HepG2 (cell line): Measurements from ENCODE around the gene GPAT3. TPM values are rescaled to one million over a fixed set of nuclear protein-coding genes. Genes with fewer than 3 reads are reported as not detected.
A peak's percentile ranks its signal among the peaks of the same experiment; 100 is the strongest.

Experiments
- ASH2L ChIP-seq: fragments of 300-600, 200-600 bp; sonication (generic); IDR thresholded peaks from 2 replicates; pipeline ENCODE4 v1.7.0; 2017; ENCODE audit warnings: low read depth, mild to moderate bottlenecking, moderate library complexity, mixed read lengths, low read length; ENCODE audit not compliant: insufficient read length
- DZIP1 ChIP-seq: sonication (generic); formaldehyde crosslinking; IDR thresholded peaks from 2 replicates; pipeline ENCODE4 v1.5.0; 2020; ENCODE audit warnings: mild to moderate bottlenecking, missing genetic modification reagents
- GTF2F1 ChIP-seq: fragments of 150-350 bp; IDR thresholded peaks from 2 replicates; pipeline ENCODE4 v1.6.1; 2014; ENCODE audit warnings: low read length
- KAT8 ChIP-seq: IDR thresholded peaks from 2 replicates; pipeline ENCODE4 v1.6.1; 2016; ENCODE audit warnings: missing genetic modification reagents, missing compliant biosample characterization
- MAFF ChIP-seq: IDR thresholded peaks from 2 replicates; pipeline ENCODE4 v1.6.1; 2011; ENCODE audit warnings: low read depth, low read length, improper control_type of control experiment
- MED1 ChIP-seq: sonication (generic); formaldehyde crosslinking; IDR thresholded peaks from 2 replicates; pipeline ENCODE4 v1.4.0; 2020; ENCODE audit warnings: missing genetic modification reagents
- NFE2L2 ChIP-seq: fragments of 150-350 bp; IDR thresholded peaks from 2 replicates; pipeline ENCODE4 v1.6.1; 2014; ENCODE audit warnings: low read length
- NFKB2 ChIP-seq: sonication (generic); formaldehyde crosslinking; IDR thresholded peaks from 2 replicates; pipeline ENCODE4 v1.4.0; 2020; ENCODE audit warnings: missing genetic modification reagents, borderline replicate concordance
- SNAPC5 ChIP-seq: sonication (generic); formaldehyde crosslinking; IDR thresholded peaks from 2 replicates; pipeline ENCODE4 v1.8.1; 2023; ENCODE audit warnings: mild to moderate bottlenecking, missing genetic modification reagents, borderline replicate concordance
- TEAD3 ChIP-seq: optimal IDR thresholded peaks from 2 replicates; pipeline ENCODE3; 2016; ENCODE audit warnings: borderline replicate concordance
- TFDP1 ChIP-seq: IDR thresholded peaks from 2 replicates; pipeline ENCODE4 v1.6.1; 2016; ENCODE audit warnings: missing compliant biosample characterization, missing genetic modification reagents, borderline replicate concordance
- XRCC5 ChIP-seq: fragments of 200-400 bp; formaldehyde crosslinking; optimal IDR thresholded peaks from 2 replicates; pipeline ENCODE3; 2017; ENCODE audit warnings: mild to moderate bottlenecking, low read length
- ZC3H13 ChIP-seq: sonication (generic); formaldehyde crosslinking; IDR thresholded peaks from 2 replicates; pipeline ENCODE4 v1.8.1; 2023; ENCODE audit warnings: mild to moderate bottlenecking, missing genetic modification reagents, moderate library complexity
- ZIK1 ChIP-seq: sonication (generic); formaldehyde crosslinking; IDR thresholded peaks from 2 replicates; pipeline ENCODE4 v1.5.0; 2020; ENCODE audit warnings: mild to moderate bottlenecking, low read depth, missing genetic modification reagents, borderline replicate concordance
- ZNF530 ChIP-seq: sonication (generic); formaldehyde crosslinking; IDR thresholded peaks from 2 replicates; pipeline ENCODE4 v1.5.0; 2020; ENCODE audit warnings: low read depth, mild to moderate bottlenecking, missing genetic modification reagents
- ZNF550 ChIP-seq: sonication (generic); formaldehyde crosslinking; IDR thresholded peaks from 2 replicates; pipeline ENCODE4 v1.4.0; 2020; ENCODE audit warnings: mild to moderate bottlenecking, missing genetic modification reagents, borderline replicate concordance
- ZNF563 ChIP-seq: sonication (generic); formaldehyde crosslinking; IDR thresholded peaks from 2 replicates; pipeline ENCODE4 v1.8.0; 2022; ENCODE audit warnings: mild to moderate bottlenecking, moderate library complexity, missing genetic modification reagents
- ZNF639 ChIP-seq: conservative IDR thresholded peaks from 2 replicates; pipeline ENCODE4 v1.6.1; 2018; ENCODE audit warnings: missing genetic modification reagents
- ZNF652 ChIP-seq: IDR thresholded peaks from 2 replicates; pipeline ENCODE4 v1.6.1; 2016; ENCODE audit warnings: low read depth, borderline replicate concordance
- ZNF691 ChIP-seq: sonication (generic); formaldehyde crosslinking; IDR thresholded peaks from 2 replicates; pipeline ENCODE4 v1.4.0; 2020; ENCODE audit warnings: missing genetic modification reagents, low read depth, mild to moderate bottlenecking, borderline replicate concordance
- ZNF792 ChIP-seq: IDR thresholded peaks from 2 replicates; pipeline ENCODE4 v1.6.1; 2016
- ZSCAN22 ChIP-seq: sonication (generic); formaldehyde crosslinking; IDR thresholded peaks from 2 replicates; pipeline ENCODE4 v1.4.0; 2020; ENCODE audit warnings: mild to moderate bottlenecking, missing genetic modification reagents
- polyA plus RNA-seq, 8 experiments: library from polyadenylated mRNA; depleted of rRNA in 3 of 8; stranded (reverse) in 7 of 8; unstranded in 1 of 8; fragments of >200 nt; fragmentation: Illumina TruSeq in 4 of 8; extraction: Trizol in 4 of 8; gene quantifications; 2 replicates each; pipeline versions ENCODE4 v1.2.1 to v1.2.3, GENCODE V29; 2011 to 2016; ENCODE audit warnings: low read depth in 4 of 8, missing spikeins in 1 of 8, mixed read lengths in 1 of 8; ENCODE audit not compliant: insufficient read depth in 1 of 8
- total RNA-seq, 5 experiments: library from RNA; depleted of rRNA; stranded (reverse); fragments of >200 nt; fragmentation: Illumina TruSeq; extraction: Trizol; gene quantifications; 2 replicates each; pipeline ENCODE4 v1.2.3, GENCODE V29; 2016; ENCODE audit warnings: low read depth in 1 of 5

GPAT3 gene
- total and polyA plus RNA-seq, 2 of the 13 experiments (the other 11 are each of a cell fraction or from before 2014, with no cell fraction given): 2.4 to 2.6 TPM

- TF ChIP-seq ZNF639 (CRISPR knock-in tag) (0 out of 2 replicates have a peak, but pooled peaks have one; percentile 17), GTF2F1 (no peak), ZIK1 (CRISPR knock-in tag) (no peak), NFE2L2 (no peak), ZNF652 (CRISPR knock-in tag) (no peak), NFKB2 (CRISPR knock-in tag) (peak; percentile 59; the same call in 1 of the 2 replicates), ZNF550 (CRISPR knock-in tag) (no peak), TEAD3 (CRISPR knock-in tag) (no peak), MED1 (CRISPR knock-in tag) (0 out of 2 replicates have a peak, but pooled peaks have one; percentile 13), ZNF563 (peak; percentile 78; the same call in 1 of the 2 replicates), ASH2L (peak; percentile 27), MAFF (no peak), TFDP1 (CRISPR knock-in tag) (peak; percentile 60; the same call in 1 of the 2 replicates), ZNF691 (CRISPR knock-in tag) (no peak), ZNF530 (CRISPR knock-in tag) (no peak), SNAPC5 (no peak), ZNF792 (CRISPR knock-in tag) (no peak; the same call in 1 of the 2 replicates), ZC3H13 (no peak), DZIP1 (CRISPR knock-in tag) (no peak), ZSCAN22 (no peak), XRCC5 (no peak), KAT8 (CRISPR knock-in tag) (0 out of 2 replicates have a peak, but pooled peaks have one; percentile 45)
These were observed at the start of gene GPAT3 (continued) for GRCh38 chr4:83535520-83536361.
